HG02973 (cell line): ENCODE data around the gene KBTBD4.
"Not testable (repeated sequence)": the region's sequence is repeated elsewhere in the genome, so short reads cannot be mapped to it uniquely, and the experiment has no call there.

Experiments used
- ATAC-seq: cut with Tn5 transposase; IDR thresholded peaks from one replicate; pipeline ENCODE4 v1.9.1; 2021; ENCODE audit warnings: moderate library complexity; ENCODE audit not compliant: unreplicated experiment

Gene KBTBD4

GRCh38 chr11:47591764-47592163 is 13.0 kb upstream of the KBTBD4 start:
- no peak for ATAC-seq

DNA sequence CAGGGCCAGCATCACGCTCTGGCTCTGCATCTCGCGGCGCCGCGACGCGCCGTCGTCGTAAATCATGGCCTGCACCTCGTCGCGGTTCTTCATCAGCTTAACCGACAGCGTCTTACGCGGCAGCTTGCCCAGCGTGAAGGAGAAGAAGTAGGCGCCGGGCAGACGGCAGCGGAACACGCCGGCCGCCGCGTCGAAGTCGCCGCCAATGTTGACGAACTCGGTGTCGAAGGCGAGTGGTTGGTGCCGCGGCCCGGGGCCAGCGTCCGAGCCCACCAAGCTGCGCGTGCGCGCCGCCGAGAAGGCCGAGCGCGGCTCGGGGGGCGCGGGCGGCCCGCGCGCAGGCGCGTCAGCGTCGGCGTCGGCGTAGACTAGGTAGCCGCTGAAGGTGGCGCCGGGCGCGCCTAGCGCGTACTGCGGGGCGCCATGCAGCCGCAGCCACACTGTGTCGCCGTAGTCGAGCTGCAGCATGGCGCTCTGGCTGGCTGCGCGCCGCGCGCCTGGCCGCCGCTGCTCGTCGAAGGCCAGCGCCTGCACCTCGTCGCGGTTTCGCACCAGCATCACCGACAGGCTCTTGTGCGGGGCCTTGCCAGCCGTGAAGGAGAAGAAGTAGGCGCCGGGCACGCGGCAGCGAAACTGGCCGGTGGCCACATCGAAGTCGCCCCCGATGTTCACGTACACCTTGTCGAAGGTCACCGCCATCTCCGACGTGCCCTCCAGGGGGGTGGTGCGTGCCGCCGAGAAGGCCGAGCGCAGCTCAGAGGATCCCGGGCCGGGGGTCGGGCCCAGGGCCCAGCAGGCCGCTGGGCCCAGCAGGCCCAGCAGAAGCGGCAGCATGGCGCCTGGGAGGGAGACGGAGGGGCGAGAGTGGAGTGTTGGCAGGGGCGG is 11.4 kb upstream of the KBTBD4 start:
- no peak for ATAC-seq

- ATAC-seq, result no peak
Measured at GRCh38 chr11:47589584-47589976, 10.8 kb upstream of the KBTBD4 start.

- ATAC-seq, result no peak
Measured at GRCh38 chr11:47589118-47589517, 10.3 kb upstream of the KBTBD4 start.

- ATAC-seq, result no peak
Measured at GRCh38 chr11:47587723-47588326, 9.1 kb upstream of the KBTBD4 start.

DNA sequence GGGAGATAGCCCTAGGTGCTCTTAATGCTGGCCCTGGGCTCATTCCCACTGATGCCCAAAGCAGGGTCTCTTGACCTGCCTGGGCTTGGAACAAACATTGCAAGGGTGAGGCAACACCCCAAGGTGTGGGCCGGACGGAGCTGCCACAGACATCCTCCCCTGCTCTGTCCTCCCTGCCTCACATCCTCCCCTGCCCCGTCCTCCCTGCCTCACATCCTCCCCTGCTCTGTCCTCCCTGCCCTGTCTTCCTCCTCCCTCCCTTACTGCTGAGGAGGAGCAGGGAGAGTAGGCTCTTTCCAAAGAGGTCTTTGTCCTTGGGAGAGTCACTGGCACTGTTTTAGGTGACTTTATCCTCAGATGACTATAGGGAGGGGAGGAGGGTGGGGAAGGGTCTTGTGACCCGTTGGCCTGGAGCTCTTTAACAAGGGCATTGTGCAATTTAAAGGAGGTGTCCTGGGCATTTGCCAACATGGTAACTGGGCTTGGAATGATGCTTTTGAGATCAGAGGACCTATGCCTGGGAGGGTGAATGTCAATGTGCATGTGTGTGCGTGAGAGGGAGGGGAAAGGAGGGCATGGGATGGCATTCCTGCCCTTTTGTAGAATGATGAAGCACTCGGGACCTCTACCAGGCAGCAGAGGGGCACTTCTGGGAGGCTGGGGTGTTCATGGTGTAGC is 8.4 kb upstream of the KBTBD4 start:
- no peak for ATAC-seq

GRCh38 chr11:47586098-47586855 is 7.5 kb upstream of the KBTBD4 start, which contains the start of gene FAM180B:
Gene FAM180B (plus strand): TSS chr11:47586678. CDS start chr11:47586769, 91 bp downstream.
- ATAC-seq, result no peak

- ATAC-seq, result no peak
Measured at GRCh38 chr11:47583844-47584243, 5.1 kb upstream of the KBTBD4 start.

GRCh38 chr11:47577460-47578041 is 1.2 kb downstream of the KBTBD4 start:
- ATAC-seq, result no peak

DNA sequence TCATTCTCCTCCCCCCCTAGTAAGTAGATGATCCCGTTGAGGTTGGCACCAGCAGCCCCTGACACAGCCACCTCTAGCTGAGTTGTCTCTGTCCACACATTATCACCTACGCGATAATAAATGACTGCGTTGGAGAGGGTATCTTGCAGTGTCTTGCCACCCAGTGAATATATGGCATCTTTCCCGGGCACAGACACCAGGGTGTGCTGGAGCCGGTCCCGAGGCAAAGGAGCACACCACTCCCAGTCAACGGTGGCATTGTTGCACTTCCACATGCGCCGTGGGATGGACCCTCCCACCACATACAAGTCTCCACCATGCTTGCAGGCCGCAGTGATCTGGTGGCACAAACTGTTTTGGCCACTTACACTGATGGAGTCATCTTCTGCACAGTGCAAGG is 5.4 kb downstream of the KBTBD4 start:
- ATAC-seq, result no peak

- no peak for ATAC-seq
Measured at GRCh38 chr11:47572715-47573255, 6.0 kb downstream of the KBTBD4 start.

GRCh38 chr11:47571895-47572294 is 6.9 kb downstream of the KBTBD4 start:
- no peak for ATAC-seq

DNA sequence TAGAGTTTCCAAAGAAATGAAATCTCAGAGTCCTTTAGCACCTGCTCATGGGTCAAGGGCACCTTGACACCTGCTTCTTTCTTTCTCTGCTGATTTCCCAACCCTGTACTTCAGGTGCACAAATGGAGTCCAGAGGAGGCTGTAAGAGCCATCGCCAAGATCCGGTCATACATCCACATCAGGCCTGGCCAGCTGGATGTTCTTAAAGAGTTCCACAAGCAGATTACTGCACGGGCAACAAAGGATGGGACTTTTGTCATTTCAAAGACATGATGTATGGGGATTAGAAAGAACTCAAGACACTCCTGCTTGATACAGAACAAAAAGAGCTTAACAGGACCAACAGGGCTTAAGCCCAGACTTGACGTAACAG is 7.4 kb downstream of the KBTBD4 start:
- no peak for ATAC-seq

- no peak for ATAC-seq
Measured at GRCh38 chr11:47570651-47571356, 8.0 kb downstream of the KBTBD4 start.

- ATAC-seq, result no peak
Measured at GRCh38 chr11:47569646-47570045, 9.1 kb downstream of the KBTBD4 start.

DNA sequence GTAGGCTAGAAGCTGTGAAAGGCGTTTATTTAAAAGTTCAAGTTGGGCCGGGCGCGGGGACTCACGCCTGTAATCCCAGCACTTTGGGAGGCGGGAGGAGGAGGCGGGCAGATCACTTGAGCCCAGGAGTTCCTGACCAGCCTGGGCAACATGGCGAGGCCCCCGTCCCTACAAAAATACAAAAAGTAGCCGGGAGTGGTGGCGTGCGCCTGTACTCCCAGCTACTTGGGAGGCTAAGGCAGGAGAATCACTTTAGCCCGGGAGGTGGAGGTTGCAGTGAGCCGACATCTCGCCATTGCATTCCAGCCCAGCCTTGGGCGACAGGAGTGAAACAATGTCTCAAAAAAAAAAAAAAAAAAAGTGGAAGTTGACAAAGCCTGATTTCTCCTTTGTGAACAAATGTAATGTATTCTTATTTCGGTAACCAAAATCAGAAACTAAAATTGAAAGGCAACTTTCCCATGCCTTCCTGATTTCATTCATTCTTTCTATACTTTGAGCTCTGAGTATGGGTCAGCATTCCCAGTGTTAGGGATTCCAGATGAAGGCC is 12.5 kb downstream of the KBTBD4 start:
- no peak for ATAC-seq

GRCh38 chr11:47565340-47566148 is 13.2 kb downstream of the KBTBD4 start, which contains the start of gene PTPMT1:
Gene PTPMT1 (plus strand): TSS chr11:47565599. CDS start chr11:47565623, 24 bp downstream.
- peak; percentile 73 for ATAC-seq

DNA sequence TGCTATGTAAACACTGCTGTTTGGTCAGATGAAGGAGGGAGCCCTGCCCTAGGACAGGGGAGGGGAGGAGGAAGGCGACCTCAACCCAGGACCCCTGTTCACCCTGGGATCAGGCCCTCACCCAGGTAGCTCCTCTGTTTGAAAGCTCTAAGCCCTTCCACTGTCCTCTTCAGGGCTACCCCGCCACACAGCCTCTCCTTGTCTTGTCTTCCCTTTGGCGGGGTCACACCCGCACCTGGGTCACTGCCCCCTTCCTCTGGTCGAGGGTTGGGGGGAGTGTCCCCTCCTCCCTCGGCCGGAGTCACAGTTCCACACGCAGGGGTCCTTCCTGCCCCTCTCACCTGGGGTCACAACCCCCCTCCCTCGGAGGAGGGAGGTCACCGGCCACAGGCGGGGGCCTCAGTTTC is 13.8 kb downstream of the KBTBD4 start:
- no peak for ATAC-seq

- ATAC-seq, result not testable (repeated sequence)
Measured at GRCh38 chr11:47564366-47564765, 14.4 kb downstream of the KBTBD4 start.
